GM23248 (cell line): ENCODE data around the gene TSPAN6.

Experiments used
- EZH2 ChIP-seq: fragments of 200-600 bp; sonication (generic); IDR thresholded peaks from 2 replicates; pipeline ENCODE4 v1.6.1; 2018; ENCODE audit warnings: antibody characterized with exemption, mild to moderate bottlenecking; ENCODE audit not compliant: insufficient read depth, poor library complexity, severe bottlenecking
- EZH2phosphoT487 ChIP-seq: fragments of 200-600 bp; sonication (generic); IDR thresholded peaks from 2 replicates; pipeline ENCODE4 v1.6.1; 2018; ENCODE audit warnings: antibody characterized with exemption, moderate library complexity, mild to moderate bottlenecking, low read depth; ENCODE audit not compliant: insufficient read depth

GRCh38 chrX:100659431-100660137, 23.0 kb upstream of the TSPAN6 start:
- TF ChIP-seq EZH2 (no peak), EZH2phosphoT487 (no peak)
